Left renal pelvis (tissue), 4 donors: ENCODE data around the gene PLXNA2. TPM values are rescaled to one million over a fixed set of nuclear protein-coding genes. Genes with fewer than 3 reads are reported as not detected.
A peak's percentile ranks its signal among the peaks of the same experiment; 100 is the strongest.

ENCODE experiments used
- DNase-seq, 4 donors: peaks; one replicate each; pipeline ENCODE4 v3.0.0-alpha.2; 2013; ENCODE audit warnings: low read depth in 4 of 4, low spot score in 3 of 4
- polyA plus RNA-seq, 4 donors: library from polyadenylated mRNA; unstranded; fragments of 120-200 nt; gene quantifications; one replicate each; pipeline ENCODE4 v1.2.1, GENCODE V29; 2013; ENCODE audit not compliant: insufficient read length in 4 of 4

Gene PLXNA2
- polyA plus RNA-seq, 4 donors = 6.4 to 18.4 (median 13.7) TPM

DNA sequence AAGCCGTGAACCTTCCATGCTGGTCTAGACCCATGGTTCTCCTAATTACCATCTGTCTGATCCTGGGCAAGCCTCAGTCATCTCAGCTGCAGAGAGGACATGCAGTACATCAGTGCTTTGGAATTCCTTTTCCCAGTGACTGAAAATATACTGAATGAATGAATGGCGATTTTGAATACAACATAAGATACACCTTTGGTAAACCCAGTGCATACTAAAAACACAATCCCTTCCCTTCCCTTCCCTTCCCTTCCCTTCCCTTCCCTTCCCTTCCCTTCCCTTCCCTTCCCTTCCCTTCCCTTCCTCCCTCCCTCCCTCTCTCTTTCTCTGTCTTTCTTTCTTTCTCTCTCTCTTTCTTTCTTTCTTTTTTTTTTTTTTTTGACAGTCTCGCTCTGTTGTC is 21.3 kb upstream of the PLXNA2 start:
- DNase-seq = no peak

DNA sequence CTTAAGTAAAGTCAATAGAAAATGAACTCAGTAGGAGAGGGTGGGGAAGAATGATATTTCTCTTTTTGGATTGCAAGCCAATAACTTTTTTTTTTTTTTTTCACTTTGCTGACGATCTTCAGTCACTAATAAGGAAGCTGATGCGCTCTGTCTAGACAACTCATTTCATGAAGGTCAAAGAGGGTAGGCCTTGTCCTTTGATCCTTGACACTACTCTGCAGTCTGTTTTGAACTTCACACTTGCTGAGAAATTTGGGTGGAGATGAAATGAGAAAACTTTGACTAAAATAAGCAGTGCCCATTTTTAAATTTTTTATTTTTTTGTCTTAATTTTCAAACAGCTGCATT is 20.9 kb upstream of the PLXNA2 start:
- DNase-seq = no peak

DNA sequence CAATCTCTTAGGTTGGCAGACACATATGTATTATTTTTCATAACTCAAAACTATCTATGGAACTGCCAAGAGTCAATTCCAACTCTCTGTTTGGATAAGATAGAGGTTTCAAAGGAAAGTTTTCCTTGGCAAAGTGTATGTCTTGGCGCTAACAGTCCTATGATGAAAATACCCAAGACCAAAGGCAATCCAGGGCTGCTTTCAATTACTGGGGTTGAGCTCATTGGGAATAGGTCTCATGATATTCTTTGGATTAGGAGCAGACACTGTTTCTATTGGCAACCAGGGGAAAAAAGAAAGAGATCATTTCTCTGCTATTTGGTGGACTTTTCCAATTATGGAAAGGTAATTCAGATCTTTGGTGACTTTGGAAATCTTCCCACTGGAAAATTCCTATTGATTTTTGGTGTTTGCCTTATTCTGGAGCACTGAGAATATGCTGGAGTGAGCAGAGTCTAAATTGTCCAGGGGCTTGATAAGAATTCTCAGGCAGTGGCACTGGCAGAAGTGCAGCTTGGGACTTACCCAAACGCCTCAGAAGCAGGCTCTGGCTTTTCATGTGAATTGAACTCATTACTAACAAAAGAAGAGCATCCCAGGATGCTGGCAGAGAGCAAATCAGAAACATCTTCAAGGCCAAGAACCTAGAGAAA is 20.4 kb upstream of the PLXNA2 start:
- DNase-seq = no peak

DNA sequence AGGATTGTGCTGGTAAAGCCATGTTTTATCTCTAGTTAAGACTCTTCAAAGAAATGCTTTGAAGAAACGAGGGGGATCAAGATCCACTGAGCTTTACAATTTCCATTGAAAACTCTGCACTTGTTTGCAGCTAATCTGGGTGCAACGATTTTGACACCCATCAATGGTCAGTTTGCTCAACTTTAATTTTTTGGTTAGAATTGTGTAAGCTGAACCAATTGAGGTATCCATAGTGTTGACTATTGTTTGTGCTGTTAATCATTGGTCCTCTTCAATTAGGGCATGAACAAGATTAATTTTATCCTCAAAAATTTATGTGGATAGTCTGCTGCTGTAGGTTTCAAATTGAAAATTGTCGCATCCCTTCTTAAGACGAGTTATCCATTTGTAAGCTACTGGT is 17.7 kb upstream of the PLXNA2 start:
- DNase-seq = no peak

DNA sequence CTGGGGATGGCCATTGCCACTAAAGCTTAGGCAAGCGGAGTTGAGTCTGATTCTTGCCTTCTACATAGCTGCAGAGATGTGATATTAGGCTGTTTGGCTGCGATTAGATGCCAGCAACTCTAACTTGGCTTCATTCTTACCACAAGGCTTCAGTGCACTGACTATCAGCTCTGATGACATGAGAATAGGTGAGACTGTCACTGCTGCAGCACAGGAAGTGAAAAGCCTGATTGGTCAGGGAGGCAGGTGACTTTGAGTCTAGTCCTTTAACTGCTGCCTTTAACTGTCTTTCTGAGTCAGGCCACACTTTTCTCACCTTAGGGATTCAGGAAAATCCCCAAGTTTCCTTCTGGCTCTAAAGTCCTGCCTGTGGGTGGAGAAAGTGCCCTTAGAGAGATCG is 14.1 kb upstream of the PLXNA2 start:
- DNase-seq = no peak

DNA sequence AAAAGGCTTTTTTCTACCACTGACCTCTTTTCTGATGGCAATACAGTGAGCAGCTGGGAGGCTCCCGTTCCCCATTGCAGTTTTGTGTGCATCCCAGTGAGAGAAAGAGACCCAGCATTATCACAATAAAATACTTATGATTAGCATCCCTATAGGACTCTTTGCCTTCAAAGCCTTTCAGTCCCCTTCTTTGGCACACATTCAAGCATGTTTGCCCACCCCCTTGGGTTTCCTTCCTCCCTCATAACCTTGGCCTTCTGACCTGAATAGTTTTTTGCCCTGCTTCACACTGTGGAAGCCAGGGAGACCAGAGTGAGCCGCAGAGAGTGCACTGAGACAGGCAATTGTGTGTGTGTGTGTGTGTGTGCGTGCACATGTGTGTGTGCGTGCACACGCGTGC is 13.2 kb upstream of the PLXNA2 start:
- DNase-seq = no peak

DNA sequence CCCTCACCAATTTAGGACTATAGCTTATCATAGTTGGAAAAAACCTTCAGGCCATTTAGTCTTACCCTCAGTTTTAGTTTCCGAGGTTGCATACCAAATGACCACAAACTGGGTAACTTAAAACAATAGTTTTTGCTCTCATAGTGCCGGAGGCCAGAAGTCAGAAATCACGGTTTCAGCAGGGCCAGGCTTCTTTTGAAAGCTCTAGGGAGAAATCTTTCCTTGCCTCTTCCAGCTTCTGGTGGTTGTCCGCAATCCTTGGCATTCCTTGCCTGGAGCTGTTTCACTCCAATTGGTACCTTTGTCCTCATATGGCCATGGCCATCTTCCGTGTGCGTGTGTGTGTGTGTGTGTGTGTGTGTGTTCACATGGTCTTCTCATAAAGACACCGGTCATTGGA is 12.4 kb upstream of the PLXNA2 start:
- no peak for DNase-seq

DNA sequence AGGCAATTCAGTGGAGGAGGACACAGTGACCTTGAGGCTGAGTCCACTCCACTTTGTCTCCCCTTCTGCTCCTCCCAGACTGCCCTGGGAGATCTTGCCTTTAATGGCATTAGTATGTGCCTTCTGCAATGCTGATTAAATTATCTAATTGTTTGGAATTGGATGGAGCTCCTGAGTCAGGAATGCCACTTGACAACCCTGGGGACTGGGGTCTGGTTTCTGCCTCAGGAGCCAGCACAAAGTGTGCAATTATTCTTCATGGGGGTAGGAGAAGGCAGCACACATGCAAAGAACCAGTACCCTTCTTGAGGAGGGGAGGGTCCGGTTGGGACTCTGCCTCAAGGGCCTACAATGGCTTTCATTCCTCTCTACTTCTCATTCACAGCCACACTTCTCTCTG is 11.9 kb upstream of the PLXNA2 start:
- no peak for DNase-seq

DNA sequence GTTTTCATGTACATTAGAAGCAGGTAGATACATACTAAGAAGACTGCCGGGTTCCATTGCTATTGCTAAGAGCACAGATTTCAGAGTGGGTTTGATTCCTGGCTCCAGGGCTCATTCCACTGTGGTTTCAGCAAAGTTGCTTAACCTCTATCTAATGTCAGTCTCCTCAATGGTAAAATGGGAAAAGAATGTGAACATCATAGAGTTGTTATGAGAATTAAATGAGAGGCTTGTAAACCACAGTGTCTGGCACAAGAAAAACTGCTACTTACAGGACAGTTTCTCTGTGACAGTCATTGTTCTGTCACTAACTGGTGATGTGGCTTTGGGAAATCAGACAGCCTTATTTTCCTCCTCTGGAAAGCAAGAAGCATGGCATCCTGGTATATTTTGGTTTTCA is 10.7 kb upstream of the PLXNA2 start:
- no peak for DNase-seq

DNA sequence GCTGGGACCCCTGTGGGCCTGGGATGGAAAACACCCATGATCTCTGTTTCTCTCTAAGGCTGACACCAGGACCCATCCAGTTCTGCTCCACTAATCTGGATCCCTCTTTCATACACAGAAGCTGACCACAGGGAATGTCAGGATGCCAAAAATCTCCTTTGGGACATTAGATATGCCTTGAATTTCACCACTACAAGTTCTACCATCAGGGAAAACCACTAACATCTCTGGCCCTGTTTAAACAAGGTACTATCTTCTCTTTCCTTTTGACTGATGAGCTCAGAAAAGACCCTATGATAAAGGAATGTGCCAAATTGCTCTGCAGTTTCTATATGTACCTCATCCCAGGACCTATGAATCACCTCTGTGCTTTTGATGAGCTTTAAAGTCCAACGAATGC is 10.2 kb upstream of the PLXNA2 start:
- DNase-seq = no peak

DNA sequence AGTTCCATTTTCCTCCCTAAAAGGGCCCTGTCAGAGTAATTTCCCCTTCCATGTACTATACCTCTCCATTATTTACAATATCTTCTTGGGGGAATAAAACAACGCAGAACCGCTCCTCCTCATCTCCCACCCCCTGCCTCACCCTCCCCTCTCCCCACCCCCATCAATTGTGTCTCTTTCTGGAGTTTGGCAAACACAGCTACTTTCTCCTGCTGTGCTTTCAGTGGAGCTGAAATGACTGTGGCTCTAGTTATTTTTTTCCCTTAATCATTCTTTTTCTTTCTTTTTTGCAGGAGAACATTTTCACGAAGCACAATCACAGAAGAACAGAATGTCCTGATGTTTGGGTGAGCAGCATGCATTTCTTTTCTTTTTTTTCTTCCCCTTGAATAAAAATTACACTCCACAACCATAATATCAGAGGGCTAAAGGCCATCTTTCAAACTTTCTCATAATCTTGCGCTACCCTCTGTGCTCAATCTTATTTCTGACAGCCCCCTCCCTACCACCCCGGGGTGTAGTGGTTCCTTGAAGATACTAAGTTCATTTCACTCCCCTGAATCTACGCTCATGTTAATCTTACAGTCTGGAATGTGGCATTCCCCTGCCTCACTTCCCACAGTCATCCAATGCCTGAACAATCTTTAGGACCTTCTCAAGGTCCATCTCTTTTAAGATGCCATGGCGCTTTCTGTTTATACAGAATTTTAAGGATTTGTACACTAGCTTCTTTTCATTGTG is 8.8 kb upstream of the PLXNA2 start:
- no peak for DNase-seq

DNA sequence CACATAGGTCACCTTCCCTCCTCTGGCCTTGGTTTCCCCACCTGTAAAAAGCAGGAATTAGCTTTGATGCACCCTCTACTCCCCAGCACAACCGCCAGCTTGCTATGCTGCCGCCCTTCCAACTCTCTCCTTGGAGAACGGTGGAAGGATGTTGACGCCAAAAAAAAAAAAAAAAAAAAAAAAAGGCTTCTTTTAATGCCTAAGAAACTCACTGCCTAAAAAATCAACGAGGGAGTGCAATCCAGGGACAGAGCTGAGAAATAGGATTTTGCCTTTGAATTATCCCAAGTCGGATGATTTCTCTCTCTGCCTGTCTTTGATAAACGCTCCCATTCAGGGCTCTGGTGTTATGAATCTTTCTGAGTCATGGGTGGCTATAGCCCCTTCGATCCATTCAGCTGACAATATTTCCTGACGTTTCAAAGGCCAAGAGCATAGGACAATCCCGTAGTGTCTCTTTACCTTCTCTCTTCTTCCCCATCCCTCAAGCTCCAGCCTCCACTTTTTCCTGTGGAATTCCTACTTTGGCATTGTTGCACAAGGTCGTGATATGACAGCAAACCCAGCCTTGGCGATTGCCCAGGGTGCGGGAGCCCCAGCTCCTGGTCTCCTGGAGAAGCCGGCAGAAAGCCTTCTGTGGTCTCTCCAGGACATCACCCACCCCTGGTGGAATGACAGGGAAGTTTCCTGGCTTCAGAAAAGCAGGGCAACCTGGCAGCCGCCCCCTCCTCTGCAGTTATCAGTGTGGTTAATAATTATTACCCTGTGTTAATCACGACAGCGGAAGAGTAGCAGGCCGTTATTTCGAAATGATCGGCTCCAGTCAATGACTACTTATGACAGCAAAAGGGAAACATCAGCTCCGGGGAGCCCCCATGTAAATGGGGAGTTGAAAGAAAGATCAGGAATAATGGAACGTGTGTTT is 8.0 kb upstream of the PLXNA2 start:
- DNase-seq = no peak

DNA sequence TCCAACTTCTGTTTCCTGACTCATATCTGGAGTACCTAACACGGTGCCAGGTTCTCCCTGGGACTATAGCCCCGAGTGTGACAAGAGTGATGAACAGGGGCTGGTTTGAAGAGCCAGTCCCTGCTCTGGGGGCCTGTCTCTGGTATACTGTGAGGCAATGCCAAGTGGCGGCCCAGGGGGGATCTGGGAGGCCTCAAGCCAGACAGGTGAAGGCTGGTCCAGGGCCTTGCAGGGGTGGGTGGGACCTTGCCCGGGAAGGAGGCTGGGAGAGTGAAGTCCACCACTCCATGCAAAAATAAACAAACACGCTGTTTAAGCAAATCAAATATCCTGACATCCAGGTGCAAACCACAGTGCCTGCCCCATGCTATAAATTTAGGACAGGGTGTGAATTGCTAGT is 6.8 kb upstream of the PLXNA2 start:
- DNase-seq = no peak

DNA sequence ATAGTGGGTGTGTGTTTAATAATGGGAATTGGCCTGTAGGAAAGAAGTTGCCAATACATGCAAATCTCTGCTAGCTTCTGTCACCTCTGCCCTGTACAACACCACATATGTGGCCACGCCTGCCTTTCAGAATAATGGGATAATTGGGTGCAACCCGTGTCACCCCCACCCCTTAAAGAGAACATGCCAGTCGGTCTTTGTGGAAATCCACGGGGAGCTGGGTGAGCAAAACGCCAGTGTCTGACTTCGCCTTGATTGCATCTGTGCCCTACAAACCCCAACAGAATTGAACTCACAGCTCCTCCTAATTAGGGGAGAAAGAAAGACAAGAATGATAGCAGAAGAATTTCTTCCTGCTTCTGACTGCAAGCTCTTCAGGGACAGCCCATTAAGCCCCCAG is 6.4 kb upstream of the PLXNA2 start:
- DNase-seq = no peak

DNA sequence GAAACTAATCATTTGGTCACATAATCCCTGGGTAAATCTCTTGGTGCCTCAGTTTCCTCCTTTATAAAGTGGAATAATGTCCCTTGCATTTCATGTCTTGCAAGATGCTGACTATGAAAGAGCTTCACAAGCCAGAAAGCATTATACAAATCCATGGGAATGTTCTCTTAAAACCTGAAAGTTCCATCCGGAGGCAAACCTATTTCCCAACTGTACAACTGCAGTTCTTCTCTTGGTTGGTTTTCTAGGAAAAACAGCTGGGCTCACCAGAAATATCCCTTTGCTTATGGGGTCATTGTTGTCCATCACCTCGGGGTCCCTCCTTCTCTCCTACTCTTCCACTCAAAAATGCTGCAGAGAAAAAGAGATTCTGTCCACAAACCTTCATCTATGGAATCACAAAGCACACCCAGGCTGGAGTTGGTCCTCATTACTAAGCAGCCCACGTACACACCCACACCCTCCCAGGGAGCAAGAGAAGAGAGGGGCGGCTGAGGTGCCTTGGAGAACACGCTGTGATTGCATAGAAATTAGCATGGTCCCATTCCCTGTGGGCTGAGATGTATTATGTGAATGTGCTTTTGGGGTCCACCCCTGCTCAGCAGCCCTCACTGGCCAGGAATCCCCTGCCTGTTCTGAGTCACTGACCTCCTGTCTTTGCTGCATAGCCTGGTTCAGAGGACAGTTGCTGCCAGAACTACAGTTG is 5.0 kb upstream of the PLXNA2 start:
- no peak for DNase-seq

DNA sequence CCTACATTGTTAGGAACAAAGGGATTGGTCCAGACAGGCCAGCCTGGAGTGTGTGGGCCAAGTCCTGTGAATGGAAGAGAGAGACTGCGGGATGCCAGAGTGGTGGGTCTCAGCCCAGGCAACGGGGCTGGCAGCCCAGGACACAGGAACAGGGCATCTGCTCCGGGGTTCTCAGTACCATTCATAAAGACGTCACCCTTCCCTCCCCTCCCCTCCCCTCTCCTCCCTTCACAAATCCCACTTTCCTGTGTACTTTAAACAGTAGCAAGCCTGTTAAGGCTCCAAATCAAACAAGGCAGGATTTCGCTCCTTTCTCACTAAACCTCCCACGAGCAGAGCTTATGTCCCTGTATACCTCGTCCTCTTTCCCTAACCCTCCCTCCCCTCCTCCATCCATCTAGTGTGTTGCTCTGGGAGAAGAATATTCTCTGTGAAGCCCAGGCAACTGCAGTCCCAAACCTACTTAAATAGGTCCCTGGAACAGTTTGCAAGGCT is 4.2 kb upstream of the PLXNA2 start:
- no peak for DNase-seq

DNA sequence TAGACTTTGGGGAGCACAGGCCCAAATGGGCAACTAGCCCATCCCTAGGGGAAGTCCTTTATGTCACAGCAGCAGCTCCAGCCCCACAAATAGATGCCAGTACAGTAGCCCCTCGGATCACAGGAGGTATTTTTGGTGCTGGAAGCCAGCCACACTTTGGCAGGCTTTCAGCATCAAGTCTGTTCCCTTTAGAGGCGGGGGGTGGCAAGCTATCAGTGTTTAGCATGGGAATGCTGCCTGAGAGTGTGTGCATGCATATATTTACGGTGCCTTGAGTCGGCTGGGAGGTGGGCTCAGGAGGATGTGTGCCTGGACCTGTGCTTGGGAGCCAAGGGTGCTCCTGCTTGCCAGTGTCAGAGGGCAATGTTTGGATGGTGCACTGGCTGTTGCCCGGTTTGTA is 3.5 kb upstream of the PLXNA2 start:
- no peak for DNase-seq

DNA sequence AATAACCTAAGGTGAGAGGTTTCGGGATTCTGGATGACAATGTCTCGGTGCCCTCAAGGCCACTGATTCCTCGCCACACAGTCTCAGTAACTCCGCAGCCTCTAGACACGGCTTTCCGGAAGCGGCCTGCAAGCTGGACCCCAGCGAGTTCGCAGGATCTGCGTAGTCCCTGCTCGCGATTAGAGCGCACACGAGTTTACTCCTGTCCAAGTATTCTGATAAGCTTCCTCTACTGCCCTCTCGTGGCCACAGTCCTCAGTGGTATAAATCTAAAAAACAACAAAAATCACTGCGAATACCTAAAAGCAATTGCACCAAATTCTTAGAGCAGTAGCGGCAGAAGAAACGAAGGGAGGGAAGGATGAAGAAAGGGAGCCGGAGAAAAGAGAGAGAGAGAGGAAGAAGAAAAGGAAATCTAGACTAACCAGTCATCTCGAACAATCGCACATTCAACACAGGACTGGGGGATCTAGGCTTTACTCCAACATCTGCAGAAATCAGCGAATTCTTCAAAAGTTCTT is 1.1 kb upstream of the PLXNA2 start:
- peak; percentile 76 to 83 (median 79) for DNase-seq

DNA sequence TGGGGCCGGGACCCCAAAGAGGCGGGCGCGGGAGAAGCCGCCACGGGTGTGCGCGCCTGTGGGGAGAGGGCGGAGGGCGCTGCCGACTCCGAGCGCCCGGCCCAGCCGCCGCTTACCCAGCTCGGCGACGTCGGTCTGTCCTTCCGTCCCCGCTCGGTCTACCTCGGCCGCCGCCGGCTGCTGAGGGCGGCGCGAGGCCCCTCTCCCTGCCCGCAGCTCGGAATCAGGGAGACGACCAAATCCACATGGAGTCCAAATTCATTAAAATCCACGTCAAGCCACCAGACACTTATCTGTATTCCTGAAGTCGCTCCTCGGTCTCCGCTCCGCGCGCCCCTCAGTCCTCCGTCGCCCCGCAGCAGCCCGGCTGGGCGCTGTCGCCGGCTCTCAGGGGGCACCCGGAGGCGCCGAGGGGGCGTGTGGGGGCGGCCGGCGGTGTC is 637 bp downstream of the PLXNA2 start:
- DNase-seq = no peak

DNA sequence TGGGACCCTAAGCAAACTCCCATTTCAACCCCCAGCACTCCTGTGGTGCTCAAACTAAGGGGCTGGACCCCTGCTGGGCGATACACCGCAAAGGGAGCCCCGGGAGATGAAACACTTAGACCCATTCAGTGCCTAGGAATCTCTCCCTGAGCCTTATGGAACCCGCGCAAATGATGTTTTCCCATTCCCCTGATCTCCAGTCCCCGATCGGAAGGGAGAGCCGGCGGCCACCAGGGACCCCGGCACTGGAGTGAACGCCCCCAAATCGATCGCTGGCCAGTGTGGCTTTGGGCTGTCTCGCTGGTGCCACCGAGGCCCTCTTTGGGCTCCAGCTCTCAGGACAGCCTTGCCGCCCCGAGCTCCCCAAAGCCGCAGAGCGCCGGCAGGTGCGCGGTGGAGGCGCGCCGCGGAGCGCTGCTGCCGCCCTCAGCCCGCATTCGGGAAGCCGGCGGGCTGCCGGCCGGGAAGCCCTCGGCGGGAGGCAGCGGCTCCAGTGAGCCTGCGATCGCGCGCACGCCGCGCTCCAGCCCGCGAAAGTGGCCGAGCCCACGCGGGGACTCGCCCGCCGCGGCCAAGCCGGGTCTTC is 1.1 kb downstream of the PLXNA2 start:
- no peak for DNase-seq
